H1 (cell line): ENCODE measurements around the gene ORAI3.

Experiments
- PHF8 ChIP-seq: fragments of 200-600 bp; sonication (generic); conservative IDR thresholded peaks from 2 replicates; pipeline ENCODE4 v1.7.1; 2012; ENCODE audit warnings: low read depth, mild to moderate bottlenecking, inconsistent platforms, low read length, moderate library complexity
- POLR2A ChIP-seq, 2 experiments: IDR thresholded peaks; 1 replicate in 1 of 2; 2 replicates in 1 of 2; pipeline ENCODE4 v1.6.1; 2011; ENCODE audit warnings: low read depth in 2 of 2, low read length in 2 of 2, mild to moderate bottlenecking in 2 of 2; ENCODE audit errors: control extremely low read depth in 1 of 2
- POLR2AphosphoS5 ChIP-seq: IDR thresholded peaks from 2 replicates; pipeline ENCODE4 v1.6.1; 2011; ENCODE audit warnings: low read depth, low read length
- SP4 ChIP-seq: IDR thresholded peaks from 2 replicates; pipeline ENCODE4 v1.6.1; 2012; ENCODE audit warnings: low read length, inconsistent platforms
- SUZ12 ChIP-seq: fragments of 200-600 bp; sonication (generic); IDR thresholded peaks from 2 replicates; pipeline ENCODE4 v1.6.1; 2012; ENCODE audit warnings: mild to moderate bottlenecking, inconsistent platforms, low read length, moderate library complexity, mixed read lengths
- TF ChIP-seq, protein P1 (sequence below): IDR thresholded peaks from 2 replicates; pipeline ENCODE4 v1.6.1; 2012; ENCODE audit warnings: inconsistent platforms

DNA sequence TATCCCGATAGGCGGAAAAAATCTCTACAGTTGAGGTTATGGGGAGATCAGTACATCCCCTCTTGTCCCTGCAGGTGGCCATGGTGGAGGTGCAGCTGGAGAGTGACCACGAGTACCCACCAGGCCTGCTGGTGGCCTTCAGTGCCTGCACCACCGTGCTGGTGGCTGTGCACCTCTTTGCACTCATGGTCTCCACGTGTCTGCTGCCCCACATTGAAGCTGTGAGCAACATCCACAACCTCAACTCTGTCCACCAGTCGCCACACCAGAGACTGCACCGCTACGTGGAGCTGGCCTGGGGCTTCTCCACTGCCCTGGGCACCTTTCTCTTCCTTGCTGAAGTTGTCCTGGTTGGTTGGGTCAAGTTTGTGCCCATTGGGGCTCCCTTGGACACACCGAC lies 4.2 kb downstream of the ORAI3 start:
- TF ChIP-seq POLR2A (IDR thresholded peaks at IDR 0.05; ENCODE audit: control extremely low read depth in 1 of 2, low read depth in 2 of 2, low read length in 2 of 2) (no peak), SUZ12 (no peak), POLR2AphosphoS5 (no peak), SP4 (no peak), PHF8 (no peak)
- TF ChIP-seq, protein P1, sequence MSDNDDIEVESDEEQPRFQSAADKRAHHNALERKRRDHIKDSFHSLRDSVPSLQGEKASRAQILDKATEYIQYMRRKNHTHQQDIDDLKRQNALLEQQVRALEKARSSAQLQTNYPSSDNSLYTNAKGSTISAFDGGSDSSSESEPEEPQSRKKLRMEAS = no peak
